ENCODE measurements around the gene RAPGEF1. TPM values are rescaled to one million over a fixed set of nuclear protein-coding genes. Genes with fewer than 3 reads are reported as not detected.

Gene RAPGEF1
- total and polyA plus RNA-seq, 9 of the 15 experiments (the other 6 are each of a cell fraction or from before 2014, with no cell fraction given), result 0.06 to 44.1 (median 19.9) TPM

DNA sequence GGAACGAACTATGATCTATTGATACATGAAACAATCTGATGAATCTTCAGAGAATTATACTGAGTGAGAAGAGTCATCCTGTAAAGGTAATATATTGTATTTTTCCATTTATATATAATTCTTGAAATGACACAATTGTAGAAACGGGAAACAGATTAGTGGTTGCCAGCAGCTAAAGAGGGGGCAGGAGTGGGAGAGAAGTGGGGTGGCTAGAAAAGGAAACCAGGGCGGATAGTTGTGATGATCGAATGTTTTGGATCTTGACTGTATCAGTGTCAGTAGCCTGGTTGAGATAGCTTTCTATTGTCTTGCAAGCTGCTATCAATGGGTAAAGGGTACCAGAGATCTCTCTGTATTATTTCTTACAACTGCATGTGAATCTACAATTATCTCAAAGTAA, 17.7 kb upstream of the RAPGEF1 start:
- H2AFZ ChIP-seq (ENCODE audit: low read depth, low read length), result no peak overlapping the region
- H3K9ac ChIP-seq (ENCODE audit: insufficient read depth in 1 of 2, low read depth in 2 of 2, low read length in 2 of 2), result no peak overlapping the region
- H3K36me3 ChIP-seq (ENCODE audit: control insufficient read depth, insufficient read depth, low read length), result no peaks in the 10 kb centered on the region
- 0% methylated on average over 4 of the region's 4 CpGs for WGBS (ENCODE audit: insufficient coverage, low coverage, missing lambda C conversion rate)
- DNase-seq (ENCODE audit: extremely low read depth in 1 of 4, low spot score in 3 of 4) (no peak), FAIRE-seq (no peak), ATAC-seq (no peak)
- no peaks in the 10 kb centered on the region for H3K79me2 ChIP-seq (ENCODE audit: control insufficient read depth, insufficient read depth, low read length)
- intact Hi-C loops (cut with micrococcal nuclease), result loop anchor here (5.0 kb wide), 1 partner anchor 495 kb away; no protein-coding TSS in a partner anchor
- H3K9me3 ChIP-seq (replicated peaks; ENCODE audit: control insufficient read depth, insufficient read depth, low read depth, low read length), result no peaks in the 10 kb centered on the region
- H3K4me3 ChIP-seq, result no peak overlapping the region
- in situ Hi-C loops (cut with MboI), result no loop called here
- peaks cover 11 to 12% of the 10 kb centered on the region in 2 experiments for H3K27me3 ChIP-seq (ENCODE audit: control insufficient read depth in 2 of 2, insufficient read depth in 2 of 2, low read length in 2 of 2)
- CTCF ChIA-PET (ENCODE audit: low intra/inter-chr PET ratio), result no interaction called here
- H3K4me2 ChIP-seq (ENCODE audit: insufficient read depth, low read length), result no peak overlapping the region
- H3K27ac ChIP-seq (ENCODE audit: extremely low read depth, low read depth, low read length), result no peak overlapping the region
- H3K9me1 ChIP-seq (ENCODE audit: control insufficient read depth, insufficient read depth, low read length), result no peaks in the 10 kb centered on the region
- BruUV-seq (replicated peaks), result no TSS peak
- H3K4me1 ChIP-seq (replicated peaks in 1 of 2; ENCODE audit: control insufficient read depth in 2 of 2, insufficient read depth in 2 of 2, low read length in 2 of 2), result peaks cover 0 to 5% of the 10 kb centered on the region in 2 experiments; a peak in 2 of 5 replicates
- no peak for TF ChIP-seq HDGF (IDR thresholded peaks at IDR 0.05)
- TF ChIP-seq SMAD4 (CRISPR knock-in tag; conservative IDR thresholded peaks at IDR 0.05), result no peak
- TF ChIP-seq ILK (tag; IDR thresholded peaks at IDR 0.05; ENCODE audit: borderline replicate concordance, low read depth), result no peak
- TF ChIP-seq, protein P1, sequence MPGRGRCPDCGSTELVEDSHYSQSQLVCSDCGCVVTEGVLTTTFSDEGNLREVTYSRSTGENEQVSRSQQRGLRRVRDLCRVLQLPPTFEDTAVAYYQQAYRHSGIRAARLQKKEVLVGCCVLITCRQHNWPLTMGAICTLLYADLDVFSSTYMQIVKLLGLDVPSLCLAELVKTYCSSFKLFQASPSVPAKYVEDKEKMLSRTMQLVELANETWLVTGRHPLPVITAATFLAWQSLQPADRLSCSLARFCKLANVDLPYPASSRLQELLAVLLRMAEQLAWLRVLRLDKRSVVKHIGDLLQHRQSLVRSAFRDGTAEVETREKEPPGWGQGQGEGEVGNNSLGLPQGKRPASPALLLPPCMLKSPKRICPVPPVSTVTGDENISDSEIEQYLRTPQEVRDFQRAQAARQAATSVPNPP (IDR thresholded peaks at IDR 0.05; ENCODE audit: borderline replicate concordance, insufficient read depth, insufficient read length), result no peak
- TF ChIP-seq ZNF253 (CRISPR knock-in tag; conservative IDR thresholded peaks at IDR 0.05), result no peak
- no peak for TF ChIP-seq FOXK1 (CRISPR knock-in tag; IDR thresholded peaks at IDR 0.05; ENCODE audit: borderline replicate concordance)
- H4K20me1 ChIP-seq (replicated peaks; ENCODE audit: control insufficient read depth, insufficient read depth, low read length), result peaks cover under 1% of the 10 kb centered on the region
- POLR2A ChIA-PET, result interaction anchor here (0.8 to 1.4 kb wide), 3 partner anchors 11 to 91 kb away, joined by 3 to 4 read pairs (median 3); no protein-coding TSS in a partner anchor
